Mesodermal cell (in vitro differentiated cells): ENCODE data around the gene ACTMAP.

Experiments
- H3K27ac ChIP-seq: 2 replicates; pipeline ENCODE4 v1.7.0; 2013; ENCODE audit warnings: mild to moderate bottlenecking, low read depth, low read length, moderate library complexity; ENCODE audit not compliant: severe bottlenecking
- H3K36me3 ChIP-seq: 2 replicates; pipeline ENCODE4 v1.7.1; 2013; ENCODE audit warnings: mild to moderate bottlenecking, low read length, moderate library complexity; ENCODE audit not compliant: control insufficient read depth, insufficient read depth
- H3K4me1 ChIP-seq: one replicate; pipeline ENCODE4 v1.7.1; 2013; ENCODE audit warnings: mild to moderate bottlenecking, low read length; ENCODE audit not compliant: insufficient read depth, control insufficient read depth, poor library complexity, severe bottlenecking
- H3K4me3 ChIP-seq: 2 replicates; pipeline ENCODE4 v1.7.0; 2013; ENCODE audit warnings: low read length, control low read depth, mild to moderate bottlenecking; ENCODE audit not compliant: insufficient read depth, poor library complexity, severe bottlenecking; ENCODE audit errors: extremely low read depth
- H3K9me3 ChIP-seq: 2 replicates; pipeline ENCODE4 v1.7.1; 2013; ENCODE audit warnings: mild to moderate bottlenecking, low read length, moderate library complexity; ENCODE audit not compliant: control insufficient read depth
- WGBS, 2 experiments: methylation state at CpG; one replicate each; pipeline ENCODE4 v1.1.5; 2013; ENCODE audit warnings: missing lambda C conversion rate in 2 of 2; ENCODE audit not compliant: insufficient coverage in 2 of 2; 5-methylcytosine and 5-hydroxymethylcytosine counted together

ACTMAP gene

DNA sequence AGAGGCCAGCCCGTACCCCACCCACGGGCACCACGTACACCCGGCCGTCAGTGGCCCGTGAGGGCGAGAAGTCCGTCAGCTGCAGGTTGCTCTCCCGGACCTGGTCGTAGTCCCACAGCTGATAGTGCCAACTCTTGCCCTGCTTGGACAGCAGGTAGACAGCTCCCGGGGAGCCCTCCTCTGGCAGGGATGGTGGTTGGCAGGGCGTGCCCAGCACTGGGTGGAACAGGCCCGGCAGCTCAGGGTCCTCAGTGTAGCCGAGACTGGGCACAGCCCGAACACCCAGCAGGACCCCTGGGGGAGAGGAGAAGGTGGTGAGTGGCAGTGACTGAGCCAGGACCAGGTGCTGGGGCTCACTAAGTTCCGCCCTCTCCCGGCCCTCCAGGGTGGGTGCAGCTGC lies 7.8 kb downstream of the ACTMAP start:
- Histone ChIP-seq H3K36me3 (peaks cover 26% of the 10 kb centered on the region), H3K27ac (no peak overlapping the region), H3K4me3 (no peak overlapping the region), H3K9me3 (no peaks in the 10 kb centered on the region), H3K4me1 (peaks cover 11% of the 10 kb centered on the region)
- 94 to 96% methylated on average over 15 to 17 of the region's 17 CpGs for WGBS, 2 experiments

DNA sequence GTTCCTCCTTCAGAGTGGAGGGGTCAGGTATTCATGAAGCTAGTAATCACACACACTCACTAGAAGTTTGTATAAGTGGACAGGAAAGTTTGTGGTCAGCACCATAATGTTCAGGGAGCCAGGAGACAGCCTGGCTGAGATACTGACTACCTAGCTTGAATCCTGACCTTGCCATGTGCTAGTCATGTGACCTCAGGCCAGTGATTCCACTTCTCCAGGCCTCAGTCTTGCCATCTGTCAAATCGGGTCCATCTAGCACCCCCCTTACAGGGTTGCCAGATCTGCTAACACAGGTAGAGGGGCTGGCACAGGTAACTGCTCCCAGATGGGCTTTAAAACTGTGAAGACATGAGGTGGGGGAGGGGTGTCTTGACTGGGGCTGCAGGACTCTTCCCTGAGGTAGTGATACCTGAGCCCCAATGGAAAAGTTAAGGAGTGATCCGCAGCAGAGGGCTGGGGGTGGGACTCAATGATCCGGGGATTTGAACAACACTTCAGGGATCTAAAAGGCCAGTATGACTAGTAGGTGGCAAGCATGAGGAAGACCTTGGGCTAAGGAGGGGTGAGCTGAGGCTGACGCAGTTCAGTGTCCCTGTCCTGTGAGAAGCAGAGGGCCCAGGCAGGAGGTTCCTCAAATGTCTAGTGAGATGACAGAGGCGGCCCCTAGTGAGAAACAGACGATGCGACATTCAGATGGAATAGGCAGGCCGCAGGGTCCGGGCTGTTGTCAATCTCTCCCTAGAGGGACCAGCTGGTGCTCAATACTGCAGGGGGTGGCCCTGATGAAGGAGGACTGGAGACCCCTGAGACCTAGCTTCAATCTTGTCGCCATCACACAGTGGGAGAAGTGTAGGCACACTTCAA lies 8.5 kb downstream of the ACTMAP start:
- no peak overlapping the region for H3K27ac ChIP-seq
- peaks cover 33% of the 10 kb centered on the region for H3K36me3 ChIP-seq

DNA sequence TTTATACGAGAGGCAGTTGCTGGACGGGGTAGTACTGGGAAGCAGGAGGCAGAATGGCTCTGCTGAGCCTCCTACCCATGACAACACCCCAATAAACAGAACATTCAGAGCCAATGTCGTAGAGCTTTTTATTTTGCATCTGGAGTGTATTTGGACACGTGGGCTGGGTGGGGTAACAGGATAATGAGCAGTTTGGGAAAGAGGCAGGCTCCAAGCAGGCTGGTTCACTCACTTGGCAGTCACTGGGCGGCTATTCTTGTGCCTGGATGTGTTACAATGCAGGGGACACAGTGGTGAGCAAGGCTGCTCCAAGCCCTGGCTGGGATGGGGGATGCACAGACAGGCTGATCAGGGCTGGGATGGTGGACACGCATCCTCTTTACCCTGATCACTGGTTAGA lies 9.5 kb downstream of the ACTMAP start:
- H3K4me1 ChIP-seq, result peaks cover 11% of the 10 kb centered on the region
- 88 to 92% methylated on average over 3 to 5 of the region's 6 CpGs for WGBS, 2 experiments
- H3K27ac ChIP-seq, result peak overlapping the region; percentile 16
- H3K4me3 ChIP-seq, result no peak overlapping the region
- peaks cover 43% of the 10 kb centered on the region for H3K36me3 ChIP-seq
- no peaks in the 10 kb centered on the region for H3K9me3 ChIP-seq

More for the DNA sequence above, 8.5 kb downstream of the ACTMAP start:
- WGBS, 2 experiments, result 92 to 94% methylated on average over 9 to 10 of the region's 10 CpGs
- Histone ChIP-seq H3K4me3 (no peak overlapping the region), H3K9me3 (no peaks in the 10 kb centered on the region), H3K4me1 (peaks cover 11% of the 10 kb centered on the region)

DNA sequence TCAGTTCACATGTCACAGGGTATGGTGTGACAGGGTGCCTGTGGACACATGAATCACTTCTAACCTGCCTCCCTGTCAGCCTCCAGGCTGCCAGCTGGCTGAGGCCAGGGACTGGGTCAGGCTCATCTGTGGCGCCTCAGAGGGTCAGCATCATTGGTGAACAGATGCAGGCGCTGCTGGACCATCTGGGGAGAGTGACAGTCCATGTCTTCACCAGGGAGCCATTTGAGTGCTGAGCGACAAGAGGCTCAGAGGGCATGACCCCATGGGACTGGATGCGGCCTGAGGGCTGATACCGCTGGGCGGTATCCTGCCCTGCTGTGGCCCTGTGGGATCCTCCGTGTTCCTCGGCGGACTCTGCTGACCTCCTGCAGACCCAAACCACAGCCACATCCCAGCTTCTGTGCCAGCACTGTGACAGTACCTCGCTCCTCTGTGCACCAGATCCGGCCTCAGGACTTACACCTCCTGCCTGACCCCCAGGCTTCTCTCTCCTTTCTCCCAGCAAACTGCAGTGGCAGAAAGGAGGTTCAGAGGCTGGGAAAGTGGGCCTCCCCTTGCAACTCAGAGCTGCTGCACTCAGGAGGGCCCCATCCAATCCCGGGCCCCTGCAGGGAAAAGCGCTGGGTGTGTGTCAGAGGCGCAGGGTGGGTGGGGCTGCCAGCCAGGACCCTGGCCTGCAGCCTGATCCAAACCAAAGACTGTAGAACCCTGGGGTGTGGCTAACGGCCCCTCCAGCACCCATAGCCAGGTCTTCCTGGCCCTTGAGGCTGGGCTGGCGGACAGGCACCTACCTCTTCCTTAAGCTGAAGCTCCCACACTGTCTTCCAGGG lies 10.2 kb downstream of the ACTMAP start:
- H3K36me3 ChIP-seq, result peaks cover 50% of the 10 kb centered on the region
- 78 to 85% methylated on average over 14 to 15 of the region's 16 CpGs for WGBS, 2 experiments
- H3K27ac ChIP-seq, result peak overlapping the region; percentile 16
- peaks cover 4% of the 10 kb centered on the region for H3K4me1 ChIP-seq
- H3K4me3 ChIP-seq, result no peak overlapping the region
- no peaks in the 10 kb centered on the region for H3K9me3 ChIP-seq

DNA sequence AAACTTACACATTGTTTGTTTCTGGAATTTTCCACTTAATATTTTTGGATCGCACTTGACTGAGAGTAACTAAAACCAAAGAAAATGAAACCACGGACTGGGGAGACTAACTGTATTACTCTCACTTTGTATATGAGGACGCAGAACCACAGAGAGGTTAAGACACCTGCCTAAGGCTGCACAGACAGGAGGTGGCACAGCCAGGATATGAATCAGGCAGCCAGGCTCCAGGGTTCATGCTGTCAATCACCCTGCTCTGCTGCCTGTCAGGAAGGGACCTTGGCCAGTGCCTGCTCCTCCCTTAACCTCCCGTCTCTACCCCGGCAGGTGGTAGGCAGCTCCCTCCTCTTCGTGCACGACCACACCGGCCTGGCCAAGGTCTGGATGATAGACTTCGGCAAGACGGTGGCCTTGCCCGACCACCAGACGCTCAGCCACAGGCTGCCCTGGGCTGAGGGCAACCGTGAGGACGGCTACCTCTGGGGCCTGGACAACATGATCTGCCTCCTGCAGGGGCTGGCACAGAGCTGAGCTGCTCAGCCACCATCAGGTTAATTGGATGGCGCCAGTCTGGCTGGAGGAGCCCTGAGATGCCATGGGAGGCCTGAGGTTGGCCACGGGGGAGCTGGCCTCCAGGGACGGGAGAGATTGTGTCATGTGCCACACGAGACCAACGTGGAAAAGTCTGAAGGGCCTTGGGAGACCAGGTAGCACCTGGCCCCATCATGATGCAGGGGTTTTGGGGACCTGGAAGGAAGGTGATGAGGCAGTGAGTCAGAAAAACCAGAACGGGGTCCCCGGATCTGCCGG lies 11.0 kb downstream of the ACTMAP start:
- Histone ChIP-seq H3K9me3 (no peaks in the 10 kb centered on the region), H3K4me1 (no peaks in the 10 kb centered on the region), H3K4me3 (no peak overlapping the region), H3K27ac (no peak overlapping the region), H3K36me3 (peaks cover 58% of the 10 kb centered on the region)
- 94 to 96% methylated on average over 19 to 22 of the region's 22 CpGs for WGBS, 2 experiments

DNA sequence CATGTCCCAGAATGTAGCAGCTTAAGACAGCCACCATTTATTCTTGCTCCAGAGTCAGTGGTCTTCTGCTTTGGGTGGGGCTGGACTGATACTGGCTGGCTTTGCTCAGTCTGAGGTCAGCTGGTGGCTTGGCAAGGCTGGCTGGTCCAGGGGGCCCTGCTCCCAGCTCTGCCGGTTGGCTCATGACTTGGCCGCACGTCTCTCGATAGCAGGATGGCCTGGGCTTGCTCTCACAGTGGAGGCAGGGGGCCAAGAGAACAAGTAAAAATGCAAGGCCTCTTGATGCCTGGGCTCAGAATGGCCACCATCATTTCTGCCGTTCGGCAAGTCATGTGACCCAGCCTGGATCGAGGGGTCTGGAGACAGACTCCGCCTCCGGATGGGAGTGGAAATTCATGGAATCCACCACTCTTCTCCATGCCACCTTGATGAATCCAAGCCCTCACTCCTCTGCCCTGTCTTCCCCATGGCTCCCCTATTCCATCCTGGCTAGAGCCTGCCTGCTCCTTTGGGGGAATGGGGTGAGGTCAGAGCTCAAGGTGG lies 13.1 kb downstream of the ACTMAP start:
- Histone ChIP-seq H3K27ac (no peak overlapping the region), H3K4me3 (no peak overlapping the region), H3K36me3 (peaks cover 72% of the 10 kb centered on the region), H3K4me1 (no peaks in the 10 kb centered on the region), H3K9me3 (no peaks in the 10 kb centered on the region)
- 96 to 97% methylated on average over 9 of the region's 9 CpGs for WGBS, 2 experiments

DNA sequence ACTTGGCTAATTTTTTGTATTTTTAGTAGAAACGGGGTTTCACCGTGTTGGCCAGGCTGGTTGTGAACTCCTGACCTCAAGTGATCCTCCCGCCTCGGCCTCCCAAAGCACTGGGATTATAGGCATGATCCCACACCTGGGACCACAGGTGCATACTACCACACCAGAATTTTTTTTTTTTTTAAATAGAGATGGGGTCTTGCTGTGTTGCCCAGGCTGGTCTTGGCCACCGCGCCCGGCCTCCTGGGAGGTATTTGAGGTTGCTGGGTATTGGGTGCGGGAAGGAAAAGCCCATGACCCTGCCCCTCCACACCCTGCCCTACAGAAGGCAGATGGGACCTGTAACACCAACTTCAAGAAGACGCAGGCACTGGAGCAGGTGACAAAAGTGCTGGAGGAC lies 13.6 kb downstream of the ACTMAP start:
- Histone ChIP-seq H3K9me3 (no peaks in the 10 kb centered on the region), H3K36me3 (peaks cover 74% of the 10 kb centered on the region), H3K4me3 (no peak overlapping the region), H3K4me1 (no peaks in the 10 kb centered on the region), H3K27ac (no peak overlapping the region)
- WGBS, 2 experiments, result 94 to 100% methylated on average over 1 to 2 of the region's 9 CpGs

DNA sequence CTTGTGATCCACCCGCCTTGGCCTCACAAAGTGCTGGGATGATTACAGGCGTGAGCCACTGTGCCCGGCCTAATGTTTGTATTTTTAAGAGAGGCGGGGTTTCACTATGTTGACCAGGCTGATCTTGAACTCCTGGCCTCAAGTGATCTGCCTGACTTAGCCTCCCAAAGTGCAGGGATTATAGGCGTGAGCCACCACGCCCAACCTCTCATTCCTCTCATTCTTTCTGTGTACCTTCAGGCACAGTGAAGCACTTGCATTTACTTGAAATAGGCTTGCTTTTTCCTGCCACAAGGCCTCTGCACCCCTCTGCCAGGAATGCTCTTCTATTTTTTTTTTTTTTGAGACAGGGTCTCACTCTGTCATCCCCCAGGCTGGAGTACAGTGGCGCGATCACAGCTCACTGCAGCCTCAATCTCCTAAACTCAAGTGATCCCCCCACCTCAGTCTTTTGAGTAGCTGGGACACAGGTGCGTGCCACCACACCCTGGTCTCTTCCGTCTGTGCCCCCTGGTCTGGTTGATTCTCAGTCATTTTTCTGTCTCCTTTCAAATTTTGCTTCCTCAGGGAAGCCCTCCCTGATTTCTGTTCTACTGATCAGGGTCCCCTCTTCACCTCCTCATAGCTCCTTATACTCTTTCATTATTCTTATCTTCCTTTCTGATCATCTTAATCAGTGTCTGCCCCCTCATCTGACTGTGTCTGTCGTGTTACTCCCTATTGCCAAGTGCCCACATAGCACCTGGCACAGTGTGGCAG lies 15.1 kb downstream of the ACTMAP start:
- Histone ChIP-seq H3K9me3 (no peaks in the 10 kb centered on the region), H3K36me3 (peaks cover 89% of the 10 kb centered on the region), H3K4me3 (no peak overlapping the region), H3K4me1 (no peaks in the 10 kb centered on the region), H3K27ac (no peak overlapping the region)
- WGBS, 2 experiments, result 96% methylated on average over 10 to 11 of the region's 11 CpGs

DNA sequence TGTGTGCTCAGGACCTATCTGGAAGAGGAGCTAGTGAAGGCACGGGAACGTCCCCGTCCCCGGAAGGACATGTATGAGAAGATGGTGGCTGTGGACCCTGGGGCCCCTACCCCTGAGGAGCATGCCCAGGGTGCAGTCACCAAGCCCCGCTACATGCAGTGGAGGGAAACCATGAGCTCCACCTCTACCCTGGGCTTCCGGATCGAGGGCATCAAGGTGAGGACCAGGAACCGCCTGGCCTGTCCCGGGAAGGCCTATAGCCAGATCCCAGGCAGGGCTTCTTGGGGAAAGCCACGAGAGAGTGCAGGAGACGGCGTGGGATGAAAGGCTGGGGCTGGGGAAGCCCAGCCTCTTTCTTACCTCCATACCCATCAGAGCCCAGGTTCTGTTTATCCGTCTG lies 17.1 kb downstream of the ACTMAP start:
- WGBS, 2 experiments, result 91 to 98% methylated on average over 7 to 11 of the region's 13 CpGs
- H3K36me3 ChIP-seq, result peaks cover 95% of the 10 kb centered on the region
- no peak overlapping the region for H3K4me3 ChIP-seq
- no peaks in the 10 kb centered on the region for H3K9me3 ChIP-seq
- no peaks in the 10 kb centered on the region for H3K4me1 ChIP-seq
- H3K27ac ChIP-seq, result no peak overlapping the region
